Vagina (tissue), 2 donors: ENCODE data around the gene GEMIN8. TPM values are rescaled to one million over a fixed set of nuclear protein-coding genes. Genes with fewer than 3 reads are reported as not detected.

ENCODE experiments used
- DNase-seq, 2 donors: peaks; one replicate each; pipeline ENCODE4 v3.0.0-alpha.2; 2017; ENCODE audit errors: extremely low spot score in 2 of 2
- H3K27ac ChIP-seq: fragments of 200-600 bp; sonication (generic); one replicate; pipeline ENCODE4 v1.5.1; 2019
- H3K27me3 ChIP-seq: fragments of 200-600 bp; sonication (generic); one replicate; pipeline ENCODE4 v1.5.1; 2019
- H3K36me3 ChIP-seq, 2 donors: fragments of 200-600 bp; sonication (generic); one replicate each; pipeline ENCODE4 v1.5.1; 2017 to 2019
- H3K4me1 ChIP-seq: fragments of 200-600 bp; sonication (generic); one replicate; pipeline ENCODE4 v1.5.1; 2019
- H3K4me3 ChIP-seq, 2 donors: fragments of 200-600 bp; sonication (generic); 1 replicate in 1 of 2; 2 replicates in 1 of 2; pipeline ENCODE4 v1.5.1; 2016 to 2019
- H3K9me3 ChIP-seq: fragments of 200-600 bp; sonication (generic); one replicate; pipeline ENCODE4 v1.5.1; 2019
- POLR2A ChIP-seq, 2 donors: fragments of 450-650 bp; IDR thresholded peaks; one replicate each; pipeline ENCODE4 v1.6.1; 2017; ENCODE audit warnings: antibody characterized with exemption in 2 of 2, mild to moderate bottlenecking in 2 of 2, moderate library complexity in 2 of 2
- POLR2AphosphoS5 ChIP-seq, 2 donors: sonication (generic); formaldehyde crosslinking; IDR thresholded peaks; one replicate each; pipeline ENCODE4 v1.9.0; 2017; ENCODE audit warnings: antibody characterized with exemption in 2 of 2, mild to moderate bottlenecking in 2 of 2, low read depth in 1 of 2; ENCODE audit not compliant: insufficient read depth in 1 of 2
- intact Hi-C: fragments of 100-400 bp; cut with DNase I; formaldehyde crosslinking; loops from one replicate; pipeline ENCODE4 v1.15.1; 2023
- total RNA-seq: library from RNA; depleted of rRNA; stranded (reverse); fragments of >200 nt; gene quantifications from one replicate; pipeline ENCODE4 v1.2.3, GENCODE V29; 2016
- TF ChIP-seq, protein P1 (sequence below), 3 experiments: fragments of 450-650 bp in 2 of 3; fragments of 200-600 bp in 1 of 3; sonication (generic) in 1 of 3; IDR thresholded peaks; one replicate each; pipeline ENCODE4 v1.5.1; 2017 to 2019; ENCODE audit warnings: antibody characterized with exemption in 3 of 3, mild to moderate bottlenecking in 2 of 3, moderate library complexity in 2 of 3

The GEMIN8 gene
- total RNA-seq, 1 donor from 2014 or later: 16.5 TPM

DNA sequence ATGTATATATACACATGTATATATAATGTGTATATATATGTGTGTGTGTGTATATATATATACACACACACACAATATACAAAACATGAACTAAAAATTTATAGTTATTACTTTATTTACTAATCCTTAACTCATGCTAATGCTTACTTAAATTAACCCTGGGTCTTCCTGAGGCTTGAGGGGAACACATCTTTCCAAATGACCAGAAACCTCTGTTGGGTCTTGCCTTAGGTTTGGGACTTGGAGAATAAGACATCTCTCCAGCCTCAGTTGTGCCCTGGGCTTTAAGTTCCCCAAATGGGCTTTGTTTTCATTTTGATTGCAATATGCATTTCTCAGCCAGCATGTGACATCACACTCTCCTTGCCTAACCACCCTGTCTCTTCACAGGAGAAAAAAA lies 7.7 kb downstream of the GEMIN8 start:
- no peak for DNase-seq
- Histone ChIP-seq H3K27ac (no peak overlapping the region), H3K4me3 (no peak overlapping the region), H3K36me3 (peaks cover 0 to 6% of the 10 kb centered on the region in 2 donors), H3K27me3 (no peaks in the 10 kb centered on the region), H3K9me3 (no peaks in the 10 kb centered on the region), H3K4me1 (no peaks in the 10 kb centered on the region)
- TF ChIP-seq POLR2AphosphoS5 (IDR thresholded peaks at IDR 0.05; ENCODE audit: insufficient read depth in 1 of 2, low read depth in 1 of 2) (no peak), POLR2A (IDR thresholded peaks at IDR 0.05) (no peak)
- TF ChIP-seq, protein P1, sequence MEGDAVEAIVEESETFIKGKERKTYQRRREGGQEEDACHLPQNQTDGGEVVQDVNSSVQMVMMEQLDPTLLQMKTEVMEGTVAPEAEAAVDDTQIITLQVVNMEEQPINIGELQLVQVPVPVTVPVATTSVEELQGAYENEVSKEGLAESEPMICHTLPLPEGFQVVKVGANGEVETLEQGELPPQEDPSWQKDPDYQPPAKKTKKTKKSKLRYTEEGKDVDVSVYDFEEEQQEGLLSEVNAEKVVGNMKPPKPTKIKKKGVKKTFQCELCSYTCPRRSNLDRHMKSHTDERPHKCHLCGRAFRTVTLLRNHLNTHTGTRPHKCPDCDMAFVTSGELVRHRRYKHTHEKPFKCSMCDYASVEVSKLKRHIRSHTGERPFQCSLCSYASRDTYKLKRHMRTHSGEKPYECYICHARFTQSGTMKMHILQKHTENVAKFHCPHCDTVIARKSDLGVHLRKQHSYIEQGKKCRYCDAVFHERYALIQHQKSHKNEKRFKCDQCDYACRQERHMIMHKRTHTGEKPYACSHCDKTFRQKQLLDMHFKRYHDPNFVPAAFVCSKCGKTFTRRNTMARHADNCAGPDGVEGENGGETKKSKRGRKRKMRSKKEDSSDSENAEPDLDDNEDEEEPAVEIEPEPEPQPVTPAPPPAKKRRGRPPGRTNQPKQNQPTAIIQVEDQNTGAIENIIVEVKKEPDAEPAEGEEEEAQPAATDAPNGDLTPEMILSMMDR (IDR thresholded peaks at IDR 0.05): no peak
- intact Hi-C loops: no loop called here

DNA sequence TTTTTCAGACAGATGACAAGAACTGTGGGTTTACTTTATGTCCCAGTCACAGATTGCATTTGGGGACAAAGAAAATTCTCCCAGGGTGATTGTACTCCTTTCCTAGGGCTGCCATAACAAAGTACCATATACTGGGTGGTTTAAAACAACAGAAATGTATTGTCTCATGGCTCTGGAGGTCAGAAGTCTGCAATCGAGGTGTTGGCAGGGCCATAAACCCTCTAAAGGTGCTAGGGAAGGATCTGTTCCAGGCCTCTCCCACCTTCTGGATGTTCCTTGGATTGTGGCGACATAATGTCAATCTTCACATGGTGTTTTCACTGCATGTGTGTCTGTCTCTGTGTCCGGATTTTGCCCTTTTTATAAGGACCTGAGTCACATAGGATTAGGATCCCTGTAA lies 12.3 kb downstream of the GEMIN8 start:
- Histone ChIP-seq H3K36me3 (peaks cover 0 to 6% of the 10 kb centered on the region in 2 donors), H3K9me3 (no peaks in the 10 kb centered on the region), H3K27ac (no peak overlapping the region), H3K4me1 (no peaks in the 10 kb centered on the region), H3K27me3 (no peaks in the 10 kb centered on the region), H3K4me3 (no peak overlapping the region)
- intact Hi-C loops: no loop called here
- TF ChIP-seq, protein P1 (IDR thresholded peaks at IDR 0.05): no peak
- TF ChIP-seq POLR2AphosphoS5 (IDR thresholded peaks at IDR 0.05; ENCODE audit: insufficient read depth in 1 of 2, low read depth in 1 of 2) (no peak), POLR2A (IDR thresholded peaks at IDR 0.05) (no peak)
- DNase-seq: no peak

DNA sequence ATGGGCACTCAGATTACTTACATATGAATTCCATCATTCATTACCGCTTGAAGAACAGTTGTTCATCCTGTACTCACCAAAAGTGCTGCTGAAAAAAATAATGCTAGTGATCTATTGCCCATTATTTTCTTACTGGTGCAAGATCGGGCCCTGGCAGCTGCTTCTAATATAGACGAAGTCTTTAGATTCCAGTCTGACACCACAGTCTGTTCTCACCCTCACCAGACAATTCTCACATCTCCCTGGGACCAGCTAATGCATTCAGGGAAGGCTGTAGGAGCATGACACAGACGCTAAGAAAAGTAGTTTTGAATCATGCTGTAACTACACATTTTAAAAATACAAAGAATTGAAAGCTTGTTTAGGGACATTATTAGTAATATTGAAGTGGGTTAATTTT lies 13.8 kb downstream of the GEMIN8 start:
- intact Hi-C loops: no loop called here
- Histone ChIP-seq H3K27ac (no peak overlapping the region), H3K9me3 (no peaks in the 10 kb centered on the region), H3K27me3 (no peaks in the 10 kb centered on the region), H3K36me3 (peaks cover 0 to 6% of the 10 kb centered on the region in 2 donors), H3K4me1 (no peaks in the 10 kb centered on the region), H3K4me3 (no peak overlapping the region)
- no peak for TF ChIP-seq POLR2AphosphoS5 (IDR thresholded peaks at IDR 0.05; ENCODE audit: insufficient read depth in 1 of 2, low read depth in 1 of 2)
- TF ChIP-seq, protein P1 (IDR thresholded peaks at IDR 0.05): no peak
- no peak for TF ChIP-seq POLR2A (IDR thresholded peaks at IDR 0.05)
- no peak for DNase-seq

DNA sequence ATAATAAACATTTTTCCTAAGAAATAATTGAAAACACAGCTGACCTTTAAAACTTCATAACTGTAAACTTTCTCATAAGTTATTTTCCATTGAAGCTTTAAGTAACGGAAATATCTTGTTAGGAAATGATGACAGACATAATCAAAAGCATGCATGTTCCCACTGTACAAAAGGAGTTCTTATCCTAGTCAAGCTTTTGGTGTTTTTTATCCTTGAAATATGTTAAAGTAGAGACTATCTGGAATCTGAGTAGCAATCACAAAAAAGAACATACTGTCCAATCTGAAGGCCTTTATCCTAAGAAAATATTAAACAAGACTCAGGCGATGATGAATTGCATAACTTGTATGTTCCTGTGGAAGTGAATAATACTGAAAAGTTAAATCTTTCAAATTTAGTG lies 14.4 kb downstream of the GEMIN8 start:
- no peak for DNase-seq
- Histone ChIP-seq H3K27me3 (no peaks in the 10 kb centered on the region), H3K36me3 (peaks cover 0 to 6% of the 10 kb centered on the region in 2 donors), H3K4me1 (no peaks in the 10 kb centered on the region), H3K9me3 (no peaks in the 10 kb centered on the region), H3K4me3 (no peak overlapping the region), H3K27ac (no peak overlapping the region)
- intact Hi-C loops: no loop called here
- no peak for TF ChIP-seq POLR2AphosphoS5 (IDR thresholded peaks at IDR 0.05; ENCODE audit: insufficient read depth in 1 of 2, low read depth in 1 of 2)
- TF ChIP-seq POLR2A (IDR thresholded peaks at IDR 0.05): no peak
- TF ChIP-seq, protein P1 (IDR thresholded peaks at IDR 0.05): no peak

DNA sequence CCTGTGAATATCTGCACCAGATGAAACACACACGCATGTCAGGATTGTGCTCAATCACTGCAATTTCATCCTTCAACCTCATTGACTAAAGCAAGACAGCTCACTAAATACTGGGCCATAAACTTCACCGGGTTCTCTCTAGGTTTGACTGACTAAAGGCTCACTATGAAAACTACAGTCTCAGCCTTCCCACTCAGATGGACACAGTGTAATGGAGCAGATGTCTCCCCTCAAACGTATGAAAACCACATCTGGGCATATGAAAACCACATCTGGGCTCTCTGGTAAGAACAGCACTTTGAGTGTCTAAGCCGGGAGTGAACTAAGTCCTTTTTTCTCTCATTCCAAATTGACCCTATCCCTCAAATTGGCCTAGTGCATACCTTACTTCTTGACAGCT lies 15.2 kb downstream of the GEMIN8 start:
- no peak overlapping the region for H3K27ac ChIP-seq
- H3K36me3 ChIP-seq: no peaks in the 10 kb centered on the region
- H3K27me3 ChIP-seq: no peaks in the 10 kb centered on the region
- no peaks in the 10 kb centered on the region for H3K9me3 ChIP-seq
- TF ChIP-seq POLR2A (IDR thresholded peaks at IDR 0.05) (no peak), POLR2AphosphoS5 (IDR thresholded peaks at IDR 0.05; ENCODE audit: insufficient read depth in 1 of 2, low read depth in 1 of 2) (no peak)
- TF ChIP-seq, protein P1 (IDR thresholded peaks at IDR 0.05): no peak
- intact Hi-C loops: no loop called here
- no peaks in the 10 kb centered on the region for H3K4me1 ChIP-seq
- DNase-seq: no peak
- H3K4me3 ChIP-seq: no peak overlapping the region
